ENCODE results near the gene SLC12A5. TPM values are rescaled to one million over a fixed set of nuclear protein-coding genes. Genes with fewer than 3 reads are reported as not detected.

SLC12A5 gene
- polyA plus RNA-seq, 2 of the 4 experiments (the other 2 are of a cell fraction): 3.0 to 10.8 TPM

DNA sequence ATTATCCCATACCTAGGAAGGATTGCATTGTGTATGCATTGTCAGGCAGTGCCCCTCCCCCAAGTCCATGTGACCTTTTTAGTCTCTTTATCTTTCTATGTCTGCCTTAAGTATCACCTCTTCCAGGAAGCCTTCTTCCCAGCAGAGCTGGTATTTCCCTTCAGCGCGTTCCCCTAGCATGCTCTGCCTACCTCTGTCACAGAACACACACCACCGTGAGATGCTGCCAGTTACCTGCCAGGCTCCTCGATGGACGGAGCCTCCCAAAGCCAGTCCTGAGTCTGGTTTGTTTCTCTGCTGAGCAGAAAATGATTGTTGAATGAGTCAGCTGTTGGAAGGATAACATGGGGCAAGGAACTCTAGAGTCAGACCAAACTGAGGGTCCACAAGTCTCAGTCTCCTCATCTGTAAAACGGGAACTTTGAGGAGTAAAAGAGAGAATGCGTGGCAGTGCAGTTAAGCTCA is 45.7 kb upstream of the SLC12A5 start (continued):
- TF ChIP-seq, protein P1, sequence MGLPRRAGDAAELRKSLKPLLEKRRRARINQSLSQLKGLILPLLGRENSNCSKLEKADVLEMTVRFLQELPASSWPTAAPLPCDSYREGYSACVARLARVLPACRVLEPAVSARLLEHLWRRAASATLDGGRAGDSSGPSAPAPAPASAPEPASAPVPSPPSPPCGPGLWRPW (IDR thresholded peaks at IDR 0.05): no peak
- TF ChIP-seq HEYL (CRISPR knock-in tag; IDR thresholded peaks at IDR 0.05) (no peak), JUNB (IDR thresholded peaks at IDR 0.05) (no peak)

DNA sequence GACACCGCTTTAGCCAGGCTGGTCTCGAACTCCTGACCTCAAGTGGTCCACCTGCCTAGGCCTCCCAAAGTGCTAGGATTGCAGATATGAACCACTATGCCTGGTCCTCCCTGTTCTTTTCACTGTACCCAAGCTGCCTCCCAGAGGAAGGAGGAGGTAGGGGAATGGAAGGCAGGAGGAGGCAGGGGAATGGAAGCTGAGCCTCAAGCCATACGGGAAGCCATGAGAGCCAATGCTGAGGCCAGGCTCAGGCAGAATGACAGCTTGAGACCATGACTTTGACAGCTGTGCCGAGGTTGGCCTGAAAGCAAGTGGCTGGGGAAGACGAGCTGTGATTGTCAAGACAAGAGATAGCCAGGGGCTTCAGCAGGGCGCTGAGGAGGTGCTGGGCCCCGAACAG is 43.4 kb upstream of the SLC12A5 start:
- no peak overlapping the region for H3K27ac ChIP-seq
- no peaks in the 10 kb centered on the region for H3K9me3 ChIP-seq
- peaks cover 5% of the 10 kb centered on the region for H3K4me1 ChIP-seq
- ATAC-seq (peak in 1 of 2 experiments; percentile 42; a peak in 3 of 6 replicates), FAIRE-seq (no peak), DNase-seq (ENCODE audit: low read depth in 1 of 2, low spot score in 1 of 2) (peak in 1 of 2 experiments; percentile 52)
- WGBS (ENCODE audit: missing lambda C conversion rate): 64% methylated on average over 7 of the region's 7 CpGs
- no peak overlapping the region for H3K4me2 ChIP-seq
- no peak overlapping the region for H3K4me3 ChIP-seq
- CTCF ChIA-PET: interaction anchor here (0.6 to 22.4 kb wide), 8 partner anchors 9 to 455 kb away, joined by 3 to 450 read pairs (median 4); partner anchors contain the start of genes MMP9 and ZNF335
- TF ChIP-seq MAFK (IDR thresholded peaks at IDR 0.05; ENCODE audit: partially characterized antibody) (peak; percentile 4), SMC3 (IDR thresholded peaks at IDR 0.05) (no peak), RAD21 (conservative IDR thresholded peaks at IDR 0.05 in 1 of 2, IDR thresholded peaks at IDR 0.05 in 1 of 2) (0 out of 5 replicates have a peak, but pooled peaks of 1 of the 2 experiments have one; percentile 17)
- POLR2A ChIA-PET: interaction anchor here (0.6 to 1.0 kb wide), 2 partner anchors 13 to 50 kb away, joined by 3 read pairs; partner anchors contain the start of gene ZNF335

DNA sequence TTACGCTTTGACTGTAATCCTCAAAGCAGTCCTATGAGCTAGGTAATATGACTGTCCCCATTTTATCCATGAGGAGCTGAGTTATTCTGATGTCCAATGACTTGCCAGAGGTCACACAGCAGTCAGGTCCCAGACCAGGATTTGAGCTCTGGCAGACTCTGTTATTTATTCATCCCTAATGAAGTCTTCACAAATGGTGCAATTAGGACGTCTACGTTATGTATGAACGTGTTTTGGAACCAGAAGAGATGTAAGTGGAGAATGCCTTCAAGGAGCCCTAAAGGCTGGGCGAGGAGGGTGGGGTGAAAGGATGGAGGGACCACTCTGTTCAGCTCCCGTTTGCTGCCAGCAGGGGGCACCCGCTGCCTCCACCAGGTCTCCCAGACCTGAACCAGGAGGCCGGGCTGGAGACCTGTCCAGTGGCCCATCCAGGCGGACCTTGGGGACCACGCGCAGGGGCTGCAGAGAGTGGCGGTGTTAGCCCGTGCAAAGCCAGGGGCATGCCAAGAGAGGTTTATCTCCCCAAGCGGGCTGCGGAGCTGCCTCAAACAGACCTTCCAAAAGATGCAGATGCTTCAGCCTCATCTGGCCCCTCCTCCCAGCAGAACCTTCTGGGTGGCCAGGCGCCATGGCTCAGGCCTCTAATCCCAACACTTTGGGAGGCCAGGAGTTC is 41.8 kb upstream of the SLC12A5 start:
- POLR2A ChIA-PET: interaction anchor here (0.6 to 1.0 kb wide), 2 partner anchors 27 to 107 kb away, joined by 3 to 5 read pairs; no protein-coding TSS in a partner anchor
- H3K4me2 ChIP-seq: peak overlapping the region; percentile 43
- no peaks in the 10 kb centered on the region for H3K9me3 ChIP-seq
- FAIRE-seq (no peak), ATAC-seq (peak; percentile 97 to 99), DNase-seq (ENCODE audit: low read depth in 1 of 2, low spot score in 1 of 2) (peak; percentile 83 to 86)
- 3% methylated on average over 16 of the region's 16 CpGs for WGBS (ENCODE audit: missing lambda C conversion rate)
- no peak overlapping the region for H3K4me3 ChIP-seq
- CTCF ChIA-PET: interaction anchor here (0.6 to 22.4 kb wide), 46 partner anchors 10 to 1888 kb away, joined by 3 to 450 read pairs (median 4); partner anchors contain the start of genes CD40, ELMO2, MMP9 and ZNF335
- H3K4me1 ChIP-seq: peaks cover 5% of the 10 kb centered on the region
- no peak overlapping the region for H3K27ac ChIP-seq
- TF ChIP-seq TFCP2L1 (CRISPR knock-in tag; IDR thresholded peaks at IDR 0.05) (no peak), FOSB (CRISPR knock-in tag; IDR thresholded peaks at IDR 0.05) (no peak), CEBPB (IDR thresholded peaks at IDR 0.05) (no peak), SREBF2 (IDR thresholded peaks at IDR 0.05) (no peak), EP300 (IDR thresholded peaks at IDR 0.05) (no peak), ZFP36 (IDR thresholded peaks at IDR 0.05; ENCODE audit: borderline replicate concordance, partially characterized antibody) (no peak), JUN (IDR thresholded peaks at IDR 0.05) (no peak), RAD21 (conservative IDR thresholded peaks at IDR 0.05 in 1 of 2, IDR thresholded peaks at IDR 0.05 in 1 of 2) (peak; percentile 72 to 79), HOXB5 (CRISPR knock-in tag; IDR thresholded peaks at IDR 0.05) (no peak), RCOR1 (IDR thresholded peaks at IDR 0.05; ENCODE audit: low read depth, low read length) (no peak), GATA3 (IDR thresholded peaks at IDR 0.05; ENCODE audit: borderline replicate concordance) (no peak), KDM5A (IDR thresholded peaks at IDR 0.05) (no peak), NFE2L2 (conservative IDR thresholded peaks at IDR 0.05; ENCODE audit: low read length) (no peak), RARB (CRISPR knock-in tag; IDR thresholded peaks at IDR 0.05) (no peak), SMC3 (IDR thresholded peaks at IDR 0.05) (peak; percentile 58), TP53 (CRISPR knock-in tag; IDR thresholded peaks at IDR 0.05) (no peak), CBX2 (IDR thresholded peaks at IDR 0.05; ENCODE audit: borderline replicate concordance, low read depth) (no peak), FOXS1 (CRISPR knock-in tag; IDR thresholded peaks at IDR 0.05) (no peak), EHMT2 (IDR thresholded peaks at IDR 0.05; ENCODE audit: low read depth) (no peak), POLR2A (IDR thresholded peaks at IDR 0.05; ENCODE audit: low read length) (no peak), FOSL2 (IDR thresholded peaks at IDR 0.05) (no peak), FOSL2 (CRISPR knock-in tag; IDR thresholded peaks at IDR 0.05) (no peak)
- TF ChIP-seq, protein P2, sequence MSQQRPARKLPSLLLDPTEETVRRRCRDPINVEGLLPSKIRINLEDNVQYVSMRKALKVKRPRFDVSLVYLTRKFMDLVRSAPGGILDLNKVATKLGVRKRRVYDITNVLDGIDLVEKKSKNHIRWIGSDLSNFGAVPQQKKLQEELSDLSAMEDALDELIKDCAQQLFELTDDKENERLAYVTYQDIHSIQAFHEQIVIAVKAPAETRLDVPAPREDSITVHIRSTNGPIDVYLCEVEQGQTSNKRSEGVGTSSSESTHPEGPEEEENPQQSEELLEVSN (IDR thresholded peaks at IDR 0.05; ENCODE audit: borderline replicate concordance, low read depth): no peak
- TF ChIP-seq, protein P3, sequence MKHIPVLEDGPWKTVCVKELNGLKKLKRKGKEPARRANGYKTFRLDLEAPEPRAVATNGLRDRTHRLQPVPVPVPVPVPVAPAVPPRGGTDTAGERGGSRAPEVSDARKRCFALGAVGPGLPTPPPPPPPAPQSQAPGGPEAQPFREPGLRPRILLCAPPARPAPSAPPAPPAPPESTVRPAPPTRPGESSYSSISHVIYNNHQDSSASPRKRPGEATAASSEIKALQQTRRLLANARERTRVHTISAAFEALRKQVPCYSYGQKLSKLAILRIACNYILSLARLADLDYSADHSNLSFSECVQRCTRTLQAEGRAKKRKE (CRISPR knock-in tag; IDR thresholded peaks at IDR 0.05; ENCODE audit: low read depth): no peak
- TF ChIP-seq, protein P1 (IDR thresholded peaks at IDR 0.05): no peak
- TF ChIP-seq, protein P4, sequence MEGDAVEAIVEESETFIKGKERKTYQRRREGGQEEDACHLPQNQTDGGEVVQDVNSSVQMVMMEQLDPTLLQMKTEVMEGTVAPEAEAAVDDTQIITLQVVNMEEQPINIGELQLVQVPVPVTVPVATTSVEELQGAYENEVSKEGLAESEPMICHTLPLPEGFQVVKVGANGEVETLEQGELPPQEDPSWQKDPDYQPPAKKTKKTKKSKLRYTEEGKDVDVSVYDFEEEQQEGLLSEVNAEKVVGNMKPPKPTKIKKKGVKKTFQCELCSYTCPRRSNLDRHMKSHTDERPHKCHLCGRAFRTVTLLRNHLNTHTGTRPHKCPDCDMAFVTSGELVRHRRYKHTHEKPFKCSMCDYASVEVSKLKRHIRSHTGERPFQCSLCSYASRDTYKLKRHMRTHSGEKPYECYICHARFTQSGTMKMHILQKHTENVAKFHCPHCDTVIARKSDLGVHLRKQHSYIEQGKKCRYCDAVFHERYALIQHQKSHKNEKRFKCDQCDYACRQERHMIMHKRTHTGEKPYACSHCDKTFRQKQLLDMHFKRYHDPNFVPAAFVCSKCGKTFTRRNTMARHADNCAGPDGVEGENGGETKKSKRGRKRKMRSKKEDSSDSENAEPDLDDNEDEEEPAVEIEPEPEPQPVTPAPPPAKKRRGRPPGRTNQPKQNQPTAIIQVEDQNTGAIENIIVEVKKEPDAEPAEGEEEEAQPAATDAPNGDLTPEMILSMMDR (IDR thresholded peaks at IDR 0.05): peak; percentile 82
- TF ChIP-seq, protein P5, sequence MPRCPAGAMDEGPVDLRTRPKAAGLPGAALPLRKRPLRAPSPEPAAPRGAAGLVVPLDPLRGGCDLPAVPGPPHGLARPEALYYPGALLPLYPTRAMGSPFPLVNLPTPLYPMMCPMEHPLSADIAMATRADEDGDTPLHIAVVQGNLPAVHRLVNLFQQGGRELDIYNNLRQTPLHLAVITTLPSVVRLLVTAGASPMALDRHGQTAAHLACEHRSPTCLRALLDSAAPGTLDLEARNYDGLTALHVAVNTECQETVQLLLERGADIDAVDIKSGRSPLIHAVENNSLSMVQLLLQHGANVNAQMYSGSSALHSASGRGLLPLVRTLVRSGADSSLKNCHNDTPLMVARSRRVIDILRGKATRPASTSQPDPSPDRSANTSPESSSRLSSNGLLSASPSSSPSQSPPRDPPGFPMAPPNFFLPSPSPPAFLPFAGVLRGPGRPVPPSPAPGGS (IDR thresholded peaks at IDR 0.05): no peak
